ENCODE measurements around the gene SSBP3.
"Not testable (repeated sequence)": the region's sequence is repeated elsewhere in the genome, so short reads cannot be mapped to it uniquely, and the experiment has no call there.

The SSBP3 gene

DNA sequence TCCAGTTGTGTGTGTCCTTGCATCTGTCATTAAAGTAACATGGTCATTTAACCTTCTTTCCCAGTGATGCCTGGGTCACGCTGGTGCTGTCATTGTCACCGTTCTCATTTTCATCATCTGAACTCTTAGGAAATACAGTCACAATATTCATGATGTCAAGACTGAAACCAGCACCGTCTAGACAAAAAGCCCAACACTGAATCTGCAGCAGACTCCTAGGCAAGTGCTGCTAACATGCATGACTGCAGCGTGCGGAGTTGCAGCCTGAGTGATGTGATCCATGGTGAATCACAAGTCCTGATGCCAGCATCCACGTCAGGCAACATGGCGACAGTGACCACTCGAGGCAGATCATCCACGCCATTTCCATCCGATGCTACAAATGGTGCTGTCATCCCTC, 168.6 kb downstream of the SSBP3 start:
- no peak for DNase-seq

GRCh38 chr1:54234284-54234683, 171.9 kb downstream of the SSBP3 start:
- DNase-seq = no peak

- DNase-seq = not testable (repeated sequence)
These were observed 173.0 kb downstream of the SSBP3 start for GRCh38 chr1:54233196-54233595.

GRCh38 chr1:54230507-54231339, 175.5 kb downstream of the SSBP3 start:
- DNase-seq = no peak

DNA sequence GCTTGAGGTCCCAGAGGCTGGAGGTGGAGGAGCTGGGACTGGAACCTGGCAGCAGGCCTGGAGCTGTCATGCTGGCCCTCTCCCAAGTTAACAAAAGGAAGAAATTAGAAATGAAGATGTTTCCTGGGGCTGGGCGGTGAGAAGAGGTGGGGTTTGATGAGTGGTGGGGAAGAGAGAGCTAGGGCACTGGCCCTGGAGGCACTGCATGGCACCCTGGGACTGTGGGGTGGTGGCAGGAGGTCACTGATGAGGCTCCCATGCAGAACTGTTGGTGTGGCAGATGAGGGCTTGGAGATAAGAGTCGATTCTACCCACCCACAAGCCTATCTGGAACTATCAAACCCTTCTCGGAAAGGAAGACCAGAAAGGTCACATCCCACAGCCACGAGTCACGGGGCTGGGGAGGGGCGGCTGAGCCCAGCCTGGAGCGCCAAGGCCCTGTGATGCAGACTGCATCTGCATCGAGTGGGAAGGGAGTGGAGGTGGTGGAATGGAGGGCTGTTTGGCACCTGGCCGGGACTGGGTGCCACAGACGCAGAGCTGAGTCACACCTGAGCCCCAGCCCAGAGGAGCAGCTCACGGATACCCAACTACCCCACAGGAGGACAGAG, 176.8 kb downstream of the SSBP3 start:
- DNase-seq = no peak

DNA sequence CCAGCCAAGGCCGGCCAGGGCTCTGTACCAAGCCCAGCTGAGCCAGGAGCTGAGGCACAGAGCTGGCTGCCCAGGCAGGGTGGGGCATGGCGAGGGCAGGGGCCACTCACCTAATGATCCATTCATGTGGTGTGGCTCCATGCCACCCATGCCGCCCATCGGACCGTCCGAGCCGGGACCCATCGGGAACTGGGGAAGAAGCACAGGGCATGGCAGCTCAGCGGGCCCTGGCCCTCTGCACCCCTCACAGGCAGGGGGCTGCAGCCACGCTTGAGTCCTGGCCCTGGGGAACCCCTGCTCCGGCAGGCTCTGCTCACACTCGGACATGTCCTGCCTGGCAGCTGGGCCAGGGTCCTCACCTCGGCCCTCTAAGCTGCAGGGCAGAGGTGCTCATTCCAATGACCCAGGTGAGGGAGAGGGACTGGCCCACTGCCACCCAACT, 177.5 kb downstream of the SSBP3 start:
- DNase-seq = no peak

GRCh38 chr1:54227891-54228310, 178.3 kb downstream of the SSBP3 start:
- DNase-seq = peak; percentile 36

- no peak for DNase-seq
These were observed 179.0 kb downstream of the SSBP3 start for GRCh38 chr1:54227091-54227602.

DNA sequence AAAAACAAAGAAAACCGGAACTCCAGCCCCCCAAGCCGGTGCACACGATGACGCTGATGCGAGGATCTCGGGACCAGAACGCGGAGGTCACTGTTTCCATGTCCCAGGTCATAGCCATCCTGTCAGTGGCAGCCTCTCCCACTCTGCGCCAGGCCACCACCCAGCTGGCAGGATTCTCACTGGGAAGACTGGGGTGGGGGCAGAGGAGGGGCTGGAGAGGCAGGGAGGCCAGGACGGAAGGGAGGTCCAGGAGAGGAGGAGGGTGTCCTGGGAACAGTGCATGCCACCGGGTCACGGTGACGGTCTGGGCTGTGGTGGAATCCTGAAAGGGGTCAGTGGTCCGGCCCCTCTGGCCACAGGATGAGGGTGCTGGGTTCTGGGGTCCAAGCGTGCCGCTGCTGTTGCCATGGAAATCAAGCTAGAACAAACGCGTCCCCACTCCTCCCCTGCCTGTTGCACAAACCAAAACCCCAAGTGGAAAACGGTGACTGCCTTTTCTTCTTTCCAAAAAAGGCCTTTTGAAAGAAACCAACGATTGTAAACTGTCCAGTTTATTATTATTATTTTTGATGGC, 180.1 kb downstream of the SSBP3 start:
- DNase-seq = no peak

- DNase-seq = no peak
These were observed 180.8 kb downstream of the SSBP3 start for GRCh38 chr1:54225378-54225777.

- no peak for DNase-seq
These were observed 182.0 kb downstream of the SSBP3 start for GRCh38 chr1:54224233-54224632.

- no peak for DNase-seq
These were observed 182.6 kb downstream of the SSBP3 start for GRCh38 chr1:54223441-54224202.

DNA sequence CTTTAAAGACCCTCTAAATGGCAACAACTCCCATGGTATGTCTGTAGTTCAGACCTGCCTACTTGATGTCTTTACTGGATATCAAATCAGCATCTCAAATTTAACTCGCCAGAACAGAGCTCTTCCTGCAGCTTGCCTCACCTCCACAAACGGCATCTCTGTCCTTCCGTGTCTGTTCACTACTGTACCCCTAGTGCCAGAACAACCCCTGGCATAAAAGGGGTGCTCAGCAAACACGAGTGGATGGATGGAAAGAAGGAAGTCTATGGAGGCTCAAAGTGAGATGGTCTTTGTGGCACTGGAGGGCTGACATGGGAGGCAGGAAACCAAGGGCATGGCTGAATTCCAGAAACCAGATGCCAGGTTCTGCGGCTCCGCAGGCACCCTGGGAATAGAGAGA, 183.5 kb downstream of the SSBP3 start:
- no peak for DNase-seq

DNA sequence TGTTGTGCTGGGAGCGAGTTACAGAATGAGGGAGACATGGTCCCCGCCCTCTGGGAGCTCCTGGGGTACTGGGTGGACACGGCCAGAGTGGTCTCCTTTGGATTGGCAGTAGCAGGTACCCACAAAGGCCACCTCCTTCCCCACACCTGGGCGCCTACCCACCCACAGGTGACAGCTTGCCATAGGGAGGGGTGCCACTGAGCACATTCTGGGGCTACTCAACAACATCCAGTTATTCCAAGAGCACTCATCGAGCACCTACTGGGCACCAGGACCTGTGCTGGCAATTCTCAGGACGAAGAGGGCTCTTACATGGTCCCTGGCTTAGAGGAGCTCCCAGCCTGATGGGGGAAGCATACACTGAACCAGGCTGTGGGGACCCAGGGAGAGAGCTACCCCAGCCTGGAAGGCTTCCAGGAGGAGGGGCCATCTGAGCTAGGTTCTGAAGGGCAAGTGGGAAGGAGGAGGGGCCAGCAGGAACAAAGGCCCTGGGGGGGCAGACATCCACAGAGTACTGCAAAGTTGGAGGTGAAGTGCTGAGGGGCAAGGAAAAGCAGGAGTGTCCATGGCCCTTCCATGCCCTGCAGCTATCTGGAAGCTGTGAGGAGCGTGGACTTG, 184.2 kb downstream of the SSBP3 start:
- no peak for DNase-seq

DNA sequence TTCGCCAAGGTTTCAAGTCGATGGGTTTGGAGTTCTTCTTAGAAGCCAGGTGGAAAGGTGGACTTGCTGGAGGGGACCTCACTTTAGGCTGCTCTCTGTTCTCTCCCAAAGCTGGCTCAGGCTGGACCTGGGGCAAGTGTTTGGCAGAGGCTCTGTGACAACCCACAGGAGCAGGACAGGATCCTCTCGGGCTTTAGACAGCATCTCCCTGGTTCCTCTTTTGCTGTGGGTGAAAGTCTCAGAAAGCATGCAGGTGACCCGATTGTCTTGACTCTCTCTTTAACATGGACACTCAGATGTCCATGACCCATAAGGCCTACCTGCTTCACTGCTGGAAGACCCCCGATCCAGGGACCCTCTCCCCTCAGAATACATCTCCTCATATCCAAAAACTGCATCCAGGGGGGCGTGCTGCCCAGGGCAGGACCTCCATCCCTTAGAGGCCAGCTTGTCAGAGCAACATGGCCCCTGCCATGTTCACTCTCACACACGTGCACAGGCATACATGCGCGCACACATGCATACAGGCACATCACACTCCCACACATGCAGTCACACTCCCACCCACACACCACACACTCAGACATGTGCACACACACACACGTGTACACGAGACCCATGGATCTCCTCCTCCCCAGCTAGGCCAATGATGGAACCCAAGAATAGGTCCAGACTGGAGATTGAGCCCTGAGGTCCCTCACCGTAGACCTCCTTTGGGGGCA, 184.9 kb downstream of the SSBP3 start:
- DNase-seq = no peak

GRCh38 chr1:54220004-54220811, 186.0 kb downstream of the SSBP3 start:
- DNase-seq = no peak

GRCh38 chr1:54219688-54220003, 186.5 kb downstream of the SSBP3 start:
- no peak for DNase-seq

GRCh38 chr1:54218883-54219687, 187.1 kb downstream of the SSBP3 start:
- DNase-seq = no peak

DNA sequence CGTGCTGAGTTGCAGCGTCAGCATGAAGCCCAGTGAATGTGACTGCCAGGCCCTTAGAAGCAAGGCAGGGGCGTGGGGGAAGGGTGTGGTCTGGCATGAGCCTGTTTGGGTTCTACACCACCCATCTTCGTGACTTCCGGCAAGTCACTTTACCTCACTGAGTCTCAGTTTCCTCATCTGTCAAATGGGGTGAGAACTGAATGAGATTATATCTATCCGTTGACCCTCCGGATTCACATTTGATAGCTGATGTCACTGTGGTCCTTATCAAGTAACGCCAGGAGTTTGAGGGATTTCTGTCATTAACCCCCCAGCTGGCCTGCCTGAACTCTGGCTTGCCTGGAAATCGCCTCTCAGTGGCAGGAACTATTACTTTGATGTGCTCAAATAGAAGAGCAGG, 190.7 kb downstream of the SSBP3 start:
- no peak for DNase-seq

GRCh38 chr1:54212872-54213271, 193.3 kb downstream of the SSBP3 start:
- no peak for DNase-seq
